CD4-positive, alpha-beta T cell treated with Interferon gamma for 1 hour (primary cell): ENCODE measurements around the gene DLG2.
"Not testable (repeated sequence)": the region's sequence is repeated elsewhere in the genome, so short reads cannot be mapped to it uniquely, and the experiment has no call there.

Experiments used
- DNase-seq: peaks from one replicate; pipeline ENCODE4 v3.0.0-alpha.2; 2020

The DLG2 gene

GRCh38 chr11:85634747-85635146 is 7.6 kb upstream of the DLG2 start:
- no peak for DNase-seq

GRCh38 chr11:85628771-85629341 is 1.7 kb upstream of the DLG2 start:
- DNase-seq: no peak

- DNase-seq: peak; percentile 92
Measured at GRCh38 chr11:85627998-85628770, 1.0 kb upstream of the DLG2 start, which contains the start of gene TMEM126B. Gene TMEM126B, plus strand, starts transcription at chr11:85628593. Its CDS starts 15 bp downstream, at chr11:85628608.

GRCh38 chr11:85626496-85626895 is 648 bp downstream of the DLG2 start:
- no peak for DNase-seq

- no peak for DNase-seq
Measured at GRCh38 chr11:85620256-85620655, 6.9 kb downstream of the DLG2 start.

- no peak for DNase-seq
Measured at GRCh38 chr11:85619499-85619898, 7.6 kb downstream of the DLG2 start.

GRCh38 chr11:85611643-85612042 is 15.5 kb downstream of the DLG2 start:
- not testable (repeated sequence) for DNase-seq

- DNase-seq: not testable (repeated sequence)
Measured at GRCh38 chr11:85609286-85609685, 17.9 kb downstream of the DLG2 start.

GRCh38 chr11:85608621-85609020 is 18.5 kb downstream of the DLG2 start:
- not testable (repeated sequence) for DNase-seq

GRCh38 chr11:85606237-85606636 is 20.9 kb downstream of the DLG2 start:
- DNase-seq: not testable (repeated sequence)

- no peak for DNase-seq
Measured at GRCh38 chr11:85603220-85603619, 23.9 kb downstream of the DLG2 start.

- DNase-seq: no peak
Measured at GRCh38 chr11:85602526-85603213, 24.5 kb downstream of the DLG2 start.

- DNase-seq: no peak
Measured at GRCh38 chr11:85599083-85599482, 28.1 kb downstream of the DLG2 start.

GRCh38 chr11:85596886-85597285 is 30.3 kb downstream of the DLG2 start:
- no peak for DNase-seq

- no peak for DNase-seq
Measured at GRCh38 chr11:85595285-85595884, 31.8 kb downstream of the DLG2 start.

- DNase-seq: no peak
Measured at GRCh38 chr11:85590848-85591483, 36.2 kb downstream of the DLG2 start.

- DNase-seq: no peak
Measured at GRCh38 chr11:85589373-85589772, 37.8 kb downstream of the DLG2 start.

GRCh38 chr11:85582111-85582510 is 45.0 kb downstream of the DLG2 start:
- DNase-seq: no peak

GRCh38 chr11:85575388-85575787 is 51.8 kb downstream of the DLG2 start:
- no peak for DNase-seq

GRCh38 chr11:85572056-85572455 is 55.1 kb downstream of the DLG2 start:
- no peak for DNase-seq

- no peak for DNase-seq
Measured at GRCh38 chr11:85569525-85569924, 57.6 kb downstream of the DLG2 start.

- DNase-seq: no peak
Measured at GRCh38 chr11:85558411-85558810, 68.7 kb downstream of the DLG2 start.

GRCh38 chr11:85551881-85552280 is 75.3 kb downstream of the DLG2 start:
- DNase-seq: no peak
